HepG2 (cell line): ENCODE measurements around the gene SYNE2.

Source experiments
- BCLAF1 ChIP-seq: fragments of 450-650 bp; IDR thresholded peaks from 2 replicates; pipeline ENCODE4 v1.6.1; 2017; ENCODE audit warnings: mild to moderate bottlenecking
- CBX5 ChIP-seq: sonication (generic); formaldehyde crosslinking; IDR thresholded peaks from 2 replicates; pipeline ENCODE4 v1.4.0; 2020; ENCODE audit warnings: missing genetic modification reagents, borderline replicate concordance
- CTCF ChIP-seq: sonication (generic); formaldehyde crosslinking; IDR thresholded peaks from 2 replicates; pipeline ENCODE4 v1.5.0; 2020; ENCODE audit warnings: mild to moderate bottlenecking, missing genetic modification reagents, moderate library complexity
- ELF4 ChIP-seq: sonication (generic); formaldehyde crosslinking; IDR thresholded peaks from 2 replicates; pipeline ENCODE4 v1.5.0; 2020; ENCODE audit warnings: missing genetic modification reagents, mild to moderate bottlenecking, moderate library complexity, borderline replicate concordance
- EZH2 ChIP-seq: conservative IDR thresholded peaks from 2 replicates; pipeline ENCODE4 v1.6.1; 2012; ENCODE audit warnings: mild to moderate bottlenecking, low read depth, low read length, moderate library complexity
- KDM1A ChIP-seq: IDR thresholded peaks from 2 replicates; pipeline ENCODE4 v1.6.1; 2016; ENCODE audit warnings: missing compliant biosample characterization
- KDM5B ChIP-seq: sonication (generic); formaldehyde crosslinking; IDR thresholded peaks from 2 replicates; pipeline ENCODE4 v1.4.0; 2020; ENCODE audit warnings: missing genetic modification reagents, mild to moderate bottlenecking, borderline replicate concordance
- MATR3 ChIP-seq: sonication (generic); formaldehyde crosslinking; IDR thresholded peaks from 2 replicates; pipeline ENCODE4 v1.4.0; 2020; ENCODE audit warnings: missing genetic modification reagents
- SNAI1 ChIP-seq: sonication (generic); formaldehyde crosslinking; IDR thresholded peaks from 2 replicates; pipeline ENCODE4 v1.5.0; 2020; ENCODE audit warnings: mild to moderate bottlenecking, missing genetic modification reagents, borderline replicate concordance
- SP1 ChIP-seq, 2 experiments: fragments of 450-650 bp in 1 of 2; sonication (generic) in 1 of 2; formaldehyde crosslinking in 1 of 2; IDR thresholded peaks; 2 replicates each; pipeline versions ENCODE4 v1.4.0 to v1.6.1; 2016 to 2020; ENCODE audit warnings: missing genetic modification reagents in 1 of 2
- TBX3 ChIP-seq: fragments of 450-650 bp; IDR thresholded peaks from 2 replicates; pipeline ENCODE4 v1.6.1; 2017; ENCODE audit warnings: antibody characterized with exemption, mild to moderate bottlenecking, inconsistent platforms, borderline replicate concordance
- ZBTB7A ChIP-seq: sonication (generic); formaldehyde crosslinking; IDR thresholded peaks from 2 replicates; pipeline ENCODE4 v1.8.0; 2022; ENCODE audit warnings: mild to moderate bottlenecking, missing genetic modification reagents

GRCh38 chr14:63982629-63983028 is 129.8 kb downstream of the SYNE2 start:
- TF ChIP-seq MATR3 (CRISPR knock-in tag): no peak
- TF ChIP-seq KDM5B (CRISPR knock-in tag): no peak
- no peak for TF ChIP-seq KDM1A
- TF ChIP-seq BCLAF1: no peak
- no peak for TF ChIP-seq CTCF (CRISPR knock-in tag)
- TF ChIP-seq SNAI1: no peak
- TF ChIP-seq SP1 (IDR thresholded peaks at IDR 0.05): no peak
- TF ChIP-seq SP1 (CRISPR knock-in tag; IDR thresholded peaks at IDR 0.05): no peak
- TF ChIP-seq EZH2: no peak
- TF ChIP-seq ZBTB7A: no peak
- TF ChIP-seq TBX3: no peak
- TF ChIP-seq ELF4: no peak
- TF ChIP-seq CBX5: no peak
